RWPE2 (cell line): ENCODE results near the gene NRF1.

Experiments
- ATAC-seq: fragments of 200-7000 bp; cut with Tn5 transposase; 3 replicates; pipeline ENCODE4 v1.9.1; 2021; ENCODE audit warnings: low read depth
- DNase-seq: peaks from one replicate; pipeline ENCODE4 v3.0.0-alpha.2; 2020; ENCODE audit warnings: low spot score
- H3K27ac ChIP-seq: fragments of 450-650 bp; 2 replicates; pipeline ENCODE4 v1.5.1; 2017; ENCODE audit warnings: mild to moderate bottlenecking; ENCODE audit not compliant: poor library complexity, severe bottlenecking
- H3K27me3 ChIP-seq: fragments of 250-450 bp; sonication (Bioruptor Pico); 2 replicates; pipeline ENCODE4 v1.5.1; 2021; ENCODE audit warnings: mild to moderate bottlenecking, moderate library complexity; ENCODE audit not compliant: insufficient read depth, poor library complexity, severe bottlenecking
- H3K36me3 ChIP-seq: fragments of 250-450 bp; sonication (Bioruptor Pico); 2 replicates; pipeline ENCODE4 v1.5.1; 2020; ENCODE audit warnings: low read depth, mild to moderate bottlenecking, moderate library complexity
- H3K4me1 ChIP-seq: fragments of 250-450 bp; sonication (Bioruptor Pico); 2 replicates; pipeline ENCODE4 v1.5.1; 2021; ENCODE audit warnings: mild to moderate bottlenecking, moderate library complexity; ENCODE audit not compliant: insufficient read depth, poor library complexity, severe bottlenecking
- H3K4me3 ChIP-seq: fragments of 250-450 bp; sonication (Bioruptor Pico); 2 replicates; pipeline ENCODE4 v1.5.1; 2021; ENCODE audit warnings: mild to moderate bottlenecking, moderate library complexity; ENCODE audit not compliant: severe bottlenecking
- H3K9me3 ChIP-seq: fragments of 250-450 bp; sonication (Bioruptor Pico); 2 replicates; pipeline ENCODE4 v1.5.1; 2021; ENCODE audit warnings: mild to moderate bottlenecking, moderate library complexity; ENCODE audit not compliant: severe bottlenecking
- TF ChIP-seq, protein P1 (sequence below): fragments of 450-650 bp; IDR thresholded peaks from one replicate; pipeline ENCODE4 v1.5.1; 2017; ENCODE audit warnings: mild to moderate bottlenecking, moderate library complexity; ENCODE audit not compliant: poor library complexity, severe bottlenecking

Gene NRF1

DNA sequence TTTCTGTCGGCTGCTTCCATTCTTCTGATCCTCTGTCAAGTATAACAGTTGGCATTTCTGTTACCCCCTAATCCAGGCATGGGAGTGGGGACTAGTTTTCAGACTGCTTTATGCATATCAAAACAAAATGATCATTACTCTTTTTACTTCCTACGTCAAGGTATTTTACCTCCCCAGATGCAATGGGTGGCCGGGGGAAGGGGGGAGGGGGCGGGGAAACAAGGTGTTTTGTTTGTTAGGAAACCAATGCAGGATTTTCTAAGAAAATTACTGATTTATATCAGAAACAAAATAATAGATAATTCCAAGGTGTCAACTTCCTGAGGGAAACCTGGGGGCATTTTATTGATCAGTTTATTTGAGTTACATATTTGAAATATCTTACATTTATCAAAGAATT is 66.3 kb downstream of the NRF1 start:
- peaks cover 15% of the 10 kb centered on the region; the same call in 1 of the 2 replicates for H3K36me3 ChIP-seq
- H3K4me3 ChIP-seq, result no peak overlapping the region
- peaks cover 3% of the 10 kb centered on the region for H3K9me3 ChIP-seq
- no peaks in the 10 kb centered on the region for H3K4me1 ChIP-seq
- H3K27me3 ChIP-seq, result no peaks in the 10 kb centered on the region
- H3K27ac ChIP-seq, result no peak overlapping the region
- TF ChIP-seq, protein P1, sequence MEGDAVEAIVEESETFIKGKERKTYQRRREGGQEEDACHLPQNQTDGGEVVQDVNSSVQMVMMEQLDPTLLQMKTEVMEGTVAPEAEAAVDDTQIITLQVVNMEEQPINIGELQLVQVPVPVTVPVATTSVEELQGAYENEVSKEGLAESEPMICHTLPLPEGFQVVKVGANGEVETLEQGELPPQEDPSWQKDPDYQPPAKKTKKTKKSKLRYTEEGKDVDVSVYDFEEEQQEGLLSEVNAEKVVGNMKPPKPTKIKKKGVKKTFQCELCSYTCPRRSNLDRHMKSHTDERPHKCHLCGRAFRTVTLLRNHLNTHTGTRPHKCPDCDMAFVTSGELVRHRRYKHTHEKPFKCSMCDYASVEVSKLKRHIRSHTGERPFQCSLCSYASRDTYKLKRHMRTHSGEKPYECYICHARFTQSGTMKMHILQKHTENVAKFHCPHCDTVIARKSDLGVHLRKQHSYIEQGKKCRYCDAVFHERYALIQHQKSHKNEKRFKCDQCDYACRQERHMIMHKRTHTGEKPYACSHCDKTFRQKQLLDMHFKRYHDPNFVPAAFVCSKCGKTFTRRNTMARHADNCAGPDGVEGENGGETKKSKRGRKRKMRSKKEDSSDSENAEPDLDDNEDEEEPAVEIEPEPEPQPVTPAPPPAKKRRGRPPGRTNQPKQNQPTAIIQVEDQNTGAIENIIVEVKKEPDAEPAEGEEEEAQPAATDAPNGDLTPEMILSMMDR, result no peak
- ATAC-seq (no peak), DNase-seq (no peak)

DNA sequence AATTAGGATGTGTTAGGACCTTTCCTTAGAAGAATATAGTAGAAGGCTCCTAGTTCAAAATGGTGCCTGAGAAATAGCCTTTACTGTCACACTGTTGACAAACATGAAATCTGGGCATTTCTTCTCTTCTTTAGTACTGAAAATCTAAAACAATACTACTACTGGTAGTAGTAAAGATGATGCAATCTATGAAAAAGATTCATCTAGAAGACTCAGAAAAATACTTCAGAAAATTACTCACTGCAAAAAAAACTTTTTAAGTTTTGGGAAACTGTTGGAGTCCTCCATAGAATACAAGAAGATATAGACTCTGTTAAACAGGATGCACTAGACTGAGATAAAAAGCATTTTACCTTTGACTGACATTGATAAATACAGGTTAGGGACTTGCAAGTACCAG is 67.1 kb downstream of the NRF1 start:
- H3K27ac ChIP-seq, result no peak overlapping the region
- H3K4me3 ChIP-seq, result no peak overlapping the region
- H3K9me3 ChIP-seq, result peaks cover 3% of the 10 kb centered on the region
- ATAC-seq (no peak), DNase-seq (no peak)
- H3K36me3 ChIP-seq, result peaks cover 11% of the 10 kb centered on the region; the same call in 1 of the 2 replicates
- H3K27me3 ChIP-seq, result no peaks in the 10 kb centered on the region
- no peaks in the 10 kb centered on the region for H3K4me1 ChIP-seq
- TF ChIP-seq, protein P1, result no peak

DNA sequence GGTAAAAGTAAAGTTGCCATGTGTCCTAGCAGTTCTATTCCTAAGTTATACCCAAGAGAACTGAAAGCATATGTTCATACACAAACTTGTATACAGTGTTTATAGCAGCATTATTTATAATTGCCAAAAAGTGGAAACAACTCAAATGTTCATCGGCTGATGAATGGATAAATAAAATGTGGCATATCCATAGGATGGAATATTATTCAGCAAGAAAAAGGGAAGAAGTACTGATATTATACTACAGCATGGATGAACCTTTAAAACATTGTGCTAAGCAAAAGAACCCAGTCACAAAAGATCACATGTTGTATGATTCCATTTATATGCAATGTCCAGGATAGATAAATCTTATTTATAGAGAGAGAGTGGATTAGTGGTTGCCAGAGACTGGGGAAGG is 68.9 kb downstream of the NRF1 start:
- Histone ChIP-seq H3K27ac (no peak overlapping the region), H3K4me1 (no peaks in the 10 kb centered on the region), H3K9me3 (no peaks in the 10 kb centered on the region), H3K4me3 (no peak overlapping the region), H3K27me3 (no peaks in the 10 kb centered on the region), H3K36me3 (peaks cover 11% of the 10 kb centered on the region; the same call in 1 of the 2 replicates)
- TF ChIP-seq, protein P1, result no peak
- DNase-seq (no peak), ATAC-seq (no peak)

DNA sequence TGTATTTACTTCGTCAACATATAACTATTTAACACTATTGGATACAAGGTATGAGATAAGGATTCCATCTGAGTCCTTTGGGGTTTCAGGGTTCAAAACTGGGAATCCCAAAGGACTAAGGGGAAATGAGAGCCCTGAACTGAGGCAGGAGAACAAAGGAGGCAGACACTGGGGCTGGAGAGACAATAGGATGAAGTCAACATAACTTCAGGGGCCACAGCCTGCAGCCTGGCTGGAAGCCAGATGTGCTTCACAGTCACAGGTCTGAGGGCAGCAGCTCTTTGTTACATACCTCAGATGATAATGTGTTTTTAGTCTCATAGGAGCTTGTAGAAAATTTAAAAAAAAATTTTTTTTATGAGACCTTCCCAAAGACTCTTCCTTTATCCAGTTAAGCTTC is 73.3 kb downstream of the NRF1 start:
- no peak overlapping the region for H3K4me3 ChIP-seq
- ATAC-seq (no peak), DNase-seq (no peak)

DNA sequence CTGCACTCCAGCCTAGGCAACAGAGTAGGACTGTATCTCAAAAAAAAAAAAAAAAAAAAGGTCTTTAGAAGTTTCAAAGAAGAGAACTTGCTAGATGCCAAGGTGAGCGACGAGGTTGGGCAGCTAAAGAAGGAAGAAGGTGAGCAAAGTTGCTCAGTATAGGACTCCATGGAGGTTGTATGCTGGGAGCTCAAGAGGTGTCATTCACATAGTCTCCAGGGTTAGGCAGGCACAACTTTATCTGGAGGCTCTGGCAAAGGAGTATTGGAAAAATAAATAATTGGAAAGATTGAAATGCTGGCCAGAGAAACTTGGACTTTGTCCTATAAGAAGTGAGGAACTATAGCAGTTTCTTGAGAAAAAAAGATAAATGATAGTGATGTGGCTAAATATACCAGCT is 74.5 kb downstream of the NRF1 start:
- DNase-seq (no peak), ATAC-seq (no peak)
- TF ChIP-seq, protein P1, result no peak
- H3K36me3 ChIP-seq, result peaks cover 4% of the 10 kb centered on the region
- no peak overlapping the region for H3K27ac ChIP-seq
- H3K9me3 ChIP-seq, result no peaks in the 10 kb centered on the region
- no peaks in the 10 kb centered on the region for H3K27me3 ChIP-seq
- H3K4me1 ChIP-seq, result peaks cover 4% of the 10 kb centered on the region
- no peak overlapping the region for H3K4me3 ChIP-seq

More for the DNA sequence above, 73.3 kb downstream of the NRF1 start:
- TF ChIP-seq, protein P1, result no peak
- Histone ChIP-seq H3K36me3 (no peaks in the 10 kb centered on the region; the same call in none of the 2 replicates), H3K27ac (no peak overlapping the region), H3K9me3 (no peaks in the 10 kb centered on the region), H3K4me1 (no peaks in the 10 kb centered on the region), H3K27me3 (no peaks in the 10 kb centered on the region)
